Ascending aorta (tissue), 2 donors: ENCODE data around the gene IZUMO2. TPM values are rescaled to one million over a fixed set of nuclear protein-coding genes. Genes with fewer than 3 reads are reported as not detected.
"Not testable (repeated sequence)": the region's sequence is repeated elsewhere in the genome, so short reads cannot be mapped to it uniquely, and the experiment has no call there.

Source experiments
- DNase-seq, 2 donors: peaks; one replicate each; pipeline ENCODE4 v3.0.0-alpha.2; 2019; ENCODE audit warnings: low spot score in 2 of 2
- H3K27ac ChIP-seq, 2 donors: fragments of 200-600 bp; sonication (generic); one replicate each; pipeline ENCODE4 v1.5.1; 2016 to 2017; ENCODE audit warnings: mild to moderate bottlenecking in 1 of 2
- H3K27me3 ChIP-seq: fragments of 200-600 bp; sonication (generic); one replicate; pipeline ENCODE4 v1.5.1; 2017
- H3K36me3 ChIP-seq, 2 donors: fragments of 200-600 bp; sonication (generic); one replicate each; pipeline ENCODE4 v1.5.1; 2016
- H3K4me1 ChIP-seq, 2 donors: fragments of 200-600 bp; sonication (generic); one replicate each; pipeline ENCODE4 v1.5.1; 2016 to 2017; ENCODE audit warnings: mild to moderate bottlenecking in 1 of 2
- H3K4me3 ChIP-seq, 2 donors: fragments of 200-600 bp; sonication (generic); one replicate each; pipeline ENCODE4 v1.5.1; 2016 to 2017; ENCODE audit warnings: mild to moderate bottlenecking in 1 of 2
- H3K9me3 ChIP-seq, 2 donors: fragments of 200-600 bp; sonication (generic); one replicate each; pipeline ENCODE4 v1.5.1; 2016
- CTCF ChIP-seq, 3 experiments: fragments of 200-600 bp in 2 of 3; fragments of 450-650 bp in 1 of 3; sonication (generic) in 2 of 3; IDR thresholded peaks; one replicate each; pipeline ENCODE4 v1.5.1; 2016 to 2019; ENCODE audit warnings: antibody characterized with exemption in 3 of 3, mild to moderate bottlenecking in 1 of 3, moderate library complexity in 1 of 3
- intact Hi-C: fragments of 100-400 bp; cut with DNase I; formaldehyde crosslinking; loops from one replicate; pipeline ENCODE4 v1.15.1; 2023
- total RNA-seq: library from RNA; depleted of rRNA; stranded (reverse); fragments of >200 nt; gene quantifications from one replicate; pipeline ENCODE4 v1.1.0, GENCODE V29; 2016

Gene IZUMO2
- total RNA-seq, 1 donor from 2014 or later: not detected

- Histone ChIP-seq H3K9me3 (no peaks in the 10 kb centered on the region), H3K27me3 (no peaks in the 10 kb centered on the region), H3K27ac (peak overlapping the region; percentile 62 to 84), H3K4me3 (peak overlapping the region; percentile 71 to 79), H3K4me1 (no peaks in the 10 kb centered on the region), H3K36me3 (no peaks in the 10 kb centered on the region)
- intact Hi-C loops: loop anchor here (1.0 kb wide), 1 partner anchor 56 kb away; the partner anchor contains the start of gene MYH14
- peak; percentile 61 to 93 for DNase-seq
- TF ChIP-seq CTCF (IDR thresholded peaks at IDR 0.05): peak in 2 of 3 experiments; percentile 42 to 65
Observed at GRCh38 chr19:50147462-50148423, 15.3 kb downstream of the IZUMO2 start.

GRCh38 chr19:50141921-50142320, 21.2 kb downstream of the IZUMO2 start:
- intact Hi-C loops: not testable (repeated sequence)

GRCh38 chr19:50140118-50140845, 22.8 kb downstream of the IZUMO2 start:
- DNase-seq, intact Hi-C loops, H3K9me3 ChIP-seq, H3K27ac ChIP-seq, H3K36me3 ChIP-seq, H3K4me1 ChIP-seq, H3K27me3 ChIP-seq, H3K4me3 ChIP-seq: not testable (repeated sequence)

More at GRCh38 chr19:50141921-50142320, 21.2 kb downstream of the IZUMO2 start:
- not testable (repeated sequence) for H3K4me1 ChIP-seq, DNase-seq, H3K4me3 ChIP-seq, H3K9me3 ChIP-seq, H3K27me3 ChIP-seq, H3K27ac ChIP-seq, H3K36me3 ChIP-seq

GRCh38 chr19:50136603-50137365, 26.3 kb downstream of the IZUMO2 start:
- H3K27ac ChIP-seq, H3K36me3 ChIP-seq, H3K4me1 ChIP-seq, intact Hi-C loops, H3K27me3 ChIP-seq, H3K4me3 ChIP-seq, H3K9me3 ChIP-seq: not testable (repeated sequence)
- peak in 1 of 2 donors; percentile 72 for DNase-seq

GRCh38 chr19:50135856-50136602, 27.1 kb downstream of the IZUMO2 start:
- H3K4me3 ChIP-seq, H3K27ac ChIP-seq, H3K9me3 ChIP-seq, H3K27me3 ChIP-seq, H3K4me1 ChIP-seq, H3K36me3 ChIP-seq, intact Hi-C loops: not testable (repeated sequence)
- DNase-seq: peak in 1 of 2 donors; percentile 70

- H3K9me3 ChIP-seq, H3K4me3 ChIP-seq, H3K36me3 ChIP-seq, H3K4me1 ChIP-seq, DNase-seq, H3K27ac ChIP-seq, H3K27me3 ChIP-seq, intact Hi-C loops: not testable (repeated sequence)
Observed at GRCh38 chr19:50134777-50135719, 28.0 kb downstream of the IZUMO2 start.

GRCh38 chr19:50133518-50134492, 29.3 kb downstream of the IZUMO2 start:
- DNase-seq, H3K9me3 ChIP-seq, H3K27ac ChIP-seq, H3K36me3 ChIP-seq, H3K27me3 ChIP-seq, intact Hi-C loops, H3K4me3 ChIP-seq, H3K4me1 ChIP-seq: not testable (repeated sequence)

- H3K9me3 ChIP-seq, H3K27ac ChIP-seq, H3K27me3 ChIP-seq, H3K4me3 ChIP-seq, H3K36me3 ChIP-seq, intact Hi-C loops, DNase-seq, H3K4me1 ChIP-seq: not testable (repeated sequence)
Observed at GRCh38 chr19:50104012-50104411, 59.1 kb downstream of the IZUMO2 start.

- intact Hi-C loops, DNase-seq, H3K36me3 ChIP-seq, H3K27me3 ChIP-seq, H3K9me3 ChIP-seq, H3K4me3 ChIP-seq, H3K27ac ChIP-seq, H3K4me1 ChIP-seq: not testable (repeated sequence)
Observed at GRCh38 chr19:50103405-50103804, 59.7 kb downstream of the IZUMO2 start.
